Ectodermal cell (in vitro differentiated cells): ENCODE measurements around the gene RHOA. TPM values are rescaled to one million over a fixed set of nuclear protein-coding genes. Genes with fewer than 3 reads are reported as not detected.

Source experiments
- H3K27ac ChIP-seq: 2 replicates; pipeline ENCODE4 v1.7.0; 2013; ENCODE audit warnings: mild to moderate bottlenecking, low read depth, low read length; ENCODE audit not compliant: insufficient read depth, poor library complexity, severe bottlenecking
- H3K27me3 ChIP-seq: 2 replicates; pipeline ENCODE4 v1.7.0; 2013; ENCODE audit warnings: mild to moderate bottlenecking, low read length; ENCODE audit not compliant: insufficient read depth, control insufficient read depth, poor library complexity, severe bottlenecking
- H3K36me3 ChIP-seq: one replicate; pipeline ENCODE4 v1.7.0; 2013; ENCODE audit warnings: low read length; ENCODE audit not compliant: control insufficient read depth, insufficient read depth
- H3K4me1 ChIP-seq: one replicate; pipeline ENCODE4 v1.7.0; 2013; ENCODE audit warnings: low read length; ENCODE audit not compliant: control insufficient read depth, insufficient read depth
- H3K4me3 ChIP-seq: 2 replicates; pipeline ENCODE4 v1.7.0; 2013; ENCODE audit warnings: low read depth, low read length, control low read depth; ENCODE audit not compliant: insufficient read depth
- H3K9me3 ChIP-seq: 2 replicates; pipeline ENCODE4 v1.7.0; 2013; ENCODE audit warnings: mild to moderate bottlenecking, low read length, moderate library complexity; ENCODE audit not compliant: control insufficient read depth
- WGBS, 2 experiments: methylation state at CpG; one replicate each; pipeline ENCODE4 v1.1.7; 2013; ENCODE audit warnings: missing lambda C conversion rate in 2 of 2; 5-methylcytosine and 5-hydroxymethylcytosine counted together
- polyA plus RNA-seq, 4 experiments: library from polyadenylated mRNA; stranded (reverse); fragments of 50-300 nt; gene quantifications; one replicate each; pipeline ENCODE4 v1.2.3, GENCODE V29; 2013

The RHOA gene
- polyA plus RNA-seq (2013, experiment 1 of 4), result 397 TPM
- polyA plus RNA-seq (2013, experiment 2 of 4), result 402 TPM
- polyA plus RNA-seq (2013, experiment 3 of 4), result 357 TPM
- polyA plus RNA-seq (2013, experiment 4 of 4), result 410 TPM

- Histone ChIP-seq H3K27me3 (no peaks in the 10 kb centered on the region), H3K36me3 (no peaks in the 10 kb centered on the region), H3K4me3 (peak within 1 kb of the TSS; percentile 72), H3K9me3 (no peaks in the 10 kb centered on the region), H3K4me1 (peaks cover 5% of the 10 kb centered on the region), H3K27ac (peak within 1 kb of the TSS; percentile 90)
- WGBS, 2 experiments, result 3% methylated on average over 62 of the region's 62 CpGs
These were observed at the start of gene RHOA, which contains the start of gene TCTA for GRCh38 chr3:49411968-49412631. TSS of gene RHOA (minus strand) at chr3:49411976. CDS start at chr3:49375589, 36,387 bp downstream. TSS of gene TCTA (plus strand) at chr3:49412423. CDS start at chr3:49412427, 4 bp downstream.

- H3K4me3 ChIP-seq, result no peak overlapping the region
- H3K27ac ChIP-seq, result peak overlapping the region; percentile 84
- peaks cover 44% of the 10 kb centered on the region for H3K4me1 ChIP-seq
- no peaks in the 10 kb centered on the region for H3K36me3 ChIP-seq
- H3K27me3 ChIP-seq, result no peaks in the 10 kb centered on the region
- 85 to 90% methylated on average over 4 of the region's 4 CpGs for WGBS, 2 experiments
- H3K9me3 ChIP-seq, result no peaks in the 10 kb centered on the region
These were observed 49.2 kb upstream of the RHOA start for GRCh38 chr3:49460956-49461355.

- H3K27me3 ChIP-seq, result no peaks in the 10 kb centered on the region
- no peak overlapping the region for H3K4me3 ChIP-seq
- H3K36me3 ChIP-seq, result no peaks in the 10 kb centered on the region
- no peaks in the 10 kb centered on the region for H3K9me3 ChIP-seq
- H3K4me1 ChIP-seq, result peaks cover 38% of the 10 kb centered on the region
- 88 to 92% methylated on average over 2 of the region's 2 CpGs for WGBS, 2 experiments
- no peak overlapping the region for H3K27ac ChIP-seq
These were observed 48.6 kb upstream of the RHOA start for GRCh38 chr3:49460188-49460890.

GRCh38 chr3:49456466-49456865 is 44.7 kb upstream of the RHOA start:
- no peaks in the 10 kb centered on the region for H3K27me3 ChIP-seq
- WGBS, 2 experiments, result 96 to 98% methylated on average over 3 of the region's 3 CpGs
- H3K36me3 ChIP-seq, result no peaks in the 10 kb centered on the region
- no peak overlapping the region for H3K4me3 ChIP-seq
- no peaks in the 10 kb centered on the region for H3K9me3 ChIP-seq
- H3K27ac ChIP-seq, result no peak overlapping the region
- peaks cover 35% of the 10 kb centered on the region for H3K4me1 ChIP-seq

GRCh38 chr3:49454898-49455681 is 43.3 kb upstream of the RHOA start:
- 68 to 70% methylated on average over 3 of the region's 3 CpGs for WGBS, 2 experiments
- Histone ChIP-seq H3K27me3 (no peaks in the 10 kb centered on the region), H3K4me3 (no peak overlapping the region), H3K4me1 (peaks cover 22% of the 10 kb centered on the region), H3K36me3 (no peaks in the 10 kb centered on the region), H3K9me3 (no peaks in the 10 kb centered on the region), H3K27ac (no peak overlapping the region)

- Histone ChIP-seq H3K27me3 (no peaks in the 10 kb centered on the region), H3K27ac (no peak overlapping the region), H3K9me3 (no peaks in the 10 kb centered on the region), H3K36me3 (no peaks in the 10 kb centered on the region), H3K4me3 (no peak overlapping the region), H3K4me1 (peaks cover 18% of the 10 kb centered on the region)
- 66 to 79% methylated on average over 2 of the region's 2 CpGs for WGBS, 2 experiments
These were observed 42.7 kb upstream of the RHOA start for GRCh38 chr3:49454458-49454857.

GRCh38 chr3:49453621-49454020 is 41.8 kb upstream of the RHOA start:
- Histone ChIP-seq H3K27ac (no peak overlapping the region), H3K9me3 (no peaks in the 10 kb centered on the region), H3K4me1 (peaks cover 10% of the 10 kb centered on the region), H3K27me3 (no peaks in the 10 kb centered on the region), H3K4me3 (no peak overlapping the region), H3K36me3 (no peaks in the 10 kb centered on the region)
- WGBS, 2 experiments, result 95 to 96% methylated on average over 4 of the region's 4 CpGs

GRCh38 chr3:49445391-49445790 is 33.6 kb upstream of the RHOA start:
- no peaks in the 10 kb centered on the region for H3K36me3 ChIP-seq
- no peaks in the 10 kb centered on the region for H3K4me1 ChIP-seq
- no peaks in the 10 kb centered on the region for H3K27me3 ChIP-seq
- no peaks in the 10 kb centered on the region for H3K9me3 ChIP-seq
- 86 to 93% methylated on average over 5 of the region's 5 CpGs for WGBS, 2 experiments
- H3K27ac ChIP-seq, result no peak overlapping the region
- H3K4me3 ChIP-seq, result no peak overlapping the region

GRCh38 chr3:49434731-49435130 is 23.0 kb upstream of the RHOA start:
- H3K4me3 ChIP-seq, result no peak overlapping the region
- no peaks in the 10 kb centered on the region for H3K36me3 ChIP-seq
- H3K9me3 ChIP-seq, result no peaks in the 10 kb centered on the region
- no peak overlapping the region for H3K27ac ChIP-seq
- no peaks in the 10 kb centered on the region for H3K4me1 ChIP-seq
- WGBS, 2 experiments, result 88 to 91% methylated on average over 5 of the region's 5 CpGs
- H3K27me3 ChIP-seq, result no peaks in the 10 kb centered on the region

GRCh38 chr3:49428752-49429080 is 16.9 kb upstream of the RHOA start:
- H3K27ac ChIP-seq, result no peak overlapping the region
- no peaks in the 10 kb centered on the region for H3K9me3 ChIP-seq
- H3K4me3 ChIP-seq, result peak overlapping the region; percentile 63
- H3K36me3 ChIP-seq, result no peaks in the 10 kb centered on the region
- WGBS, 2 experiments, result 17 to 19% methylated on average over 9 of the region's 9 CpGs
- no peaks in the 10 kb centered on the region for H3K4me1 ChIP-seq
- no peaks in the 10 kb centered on the region for H3K27me3 ChIP-seq
